Germinal center (tissue), 1 donor: ENCODE measurements around the gene JTB.
A peak's percentile ranks its signal among the peaks of the same experiment; 100 is the strongest.

Source experiments
- DNase-seq: peaks from one replicate; pipeline ENCODE4 v3.0.0; 2012; ENCODE audit warnings: mixed read lengths, low spot score

The JTB gene

GRCh38 chr1:153953859-153954365, 23.6 kb downstream of the JTB start:
- DNase-seq, result no peak

- DNase-seq, result no peak
Measured at GRCh38 chr1:153951801-153952200, 25.7 kb downstream of the JTB start.

- DNase-seq, result no peak
Measured at GRCh38 chr1:153951183-153951582, 26.3 kb downstream of the JTB start.

DNA sequence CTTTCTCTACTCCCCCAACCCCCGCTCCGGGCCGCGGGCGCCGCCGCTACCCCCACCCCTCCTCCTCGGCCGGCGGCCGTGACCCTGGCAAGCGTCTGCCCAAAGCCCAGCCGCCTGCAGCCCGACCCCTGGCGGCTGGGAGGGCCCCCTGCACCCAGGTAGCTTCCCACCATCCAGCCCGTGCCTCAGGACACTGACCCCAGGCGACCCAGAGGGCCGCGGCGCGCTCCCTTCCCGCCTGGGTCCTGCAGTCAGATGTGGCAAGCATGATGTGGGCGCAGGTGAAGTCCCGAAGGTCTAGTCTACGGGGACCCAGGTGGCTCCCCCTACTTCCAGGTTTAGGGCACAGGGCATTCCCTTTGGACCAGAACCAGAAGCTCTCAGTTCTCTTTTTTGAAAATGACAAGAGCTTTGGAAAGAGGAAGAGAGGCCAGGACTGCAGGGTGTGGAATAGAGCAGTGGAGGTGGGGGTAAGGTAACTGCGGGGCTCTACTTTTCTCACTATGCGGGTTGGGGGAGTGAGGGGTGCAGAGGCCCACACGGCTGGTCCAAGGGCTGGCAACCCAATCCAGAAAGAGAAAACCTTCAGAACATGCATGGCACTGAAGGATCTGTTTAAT, 30.7 kb downstream of the JTB start, which contains the start of gene DENND4B:
DENND4B (minus strand) TSS at position 97 of the 620 bp plus-strand sequence. CDS start 2,344 bp downstream, outside the sequence.
- DNase-seq, result peak; percentile 91

DNA sequence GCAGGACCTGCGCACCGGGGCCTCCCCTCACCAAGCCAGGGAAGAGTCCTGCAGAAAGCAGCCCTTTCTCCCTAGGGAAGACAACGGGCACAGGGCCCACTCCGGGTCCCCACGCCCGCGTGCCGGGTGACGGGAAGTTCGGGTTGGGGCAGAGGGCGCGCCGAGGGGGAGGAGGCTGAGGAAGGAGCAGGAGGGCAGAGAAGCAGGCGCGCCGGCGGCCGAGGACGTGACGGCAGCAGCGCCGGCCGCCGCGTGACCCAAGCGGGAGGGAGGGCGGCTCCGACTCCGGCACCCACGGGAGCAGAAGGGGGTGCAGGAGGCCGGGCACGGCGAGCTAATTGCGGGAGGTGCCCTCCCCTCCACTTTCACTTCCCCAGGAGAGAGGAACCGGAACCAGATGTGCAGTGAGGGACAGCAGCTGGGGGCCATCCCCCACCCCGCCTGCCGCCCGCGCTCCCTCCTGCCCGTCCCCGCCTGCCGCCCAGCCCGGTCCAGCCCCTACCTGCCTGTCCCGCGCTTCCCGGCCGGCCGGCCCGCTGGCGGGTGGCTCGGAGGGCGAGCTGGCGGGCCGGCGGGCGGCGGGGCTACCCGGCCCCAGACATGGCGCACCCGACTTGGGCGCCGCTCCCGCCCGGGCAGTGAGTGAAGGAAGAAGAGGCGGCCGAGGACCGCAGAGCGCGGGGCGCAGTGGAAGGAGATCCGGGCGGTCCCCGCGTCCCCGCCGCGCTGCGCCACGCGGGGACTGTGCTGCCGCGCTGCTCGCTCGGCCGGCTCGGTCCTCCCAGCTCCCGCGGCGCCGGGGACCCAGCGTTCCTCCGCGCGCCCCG, 31.5 kb downstream of the JTB start:
- peak; percentile 94 for DNase-seq

DNA sequence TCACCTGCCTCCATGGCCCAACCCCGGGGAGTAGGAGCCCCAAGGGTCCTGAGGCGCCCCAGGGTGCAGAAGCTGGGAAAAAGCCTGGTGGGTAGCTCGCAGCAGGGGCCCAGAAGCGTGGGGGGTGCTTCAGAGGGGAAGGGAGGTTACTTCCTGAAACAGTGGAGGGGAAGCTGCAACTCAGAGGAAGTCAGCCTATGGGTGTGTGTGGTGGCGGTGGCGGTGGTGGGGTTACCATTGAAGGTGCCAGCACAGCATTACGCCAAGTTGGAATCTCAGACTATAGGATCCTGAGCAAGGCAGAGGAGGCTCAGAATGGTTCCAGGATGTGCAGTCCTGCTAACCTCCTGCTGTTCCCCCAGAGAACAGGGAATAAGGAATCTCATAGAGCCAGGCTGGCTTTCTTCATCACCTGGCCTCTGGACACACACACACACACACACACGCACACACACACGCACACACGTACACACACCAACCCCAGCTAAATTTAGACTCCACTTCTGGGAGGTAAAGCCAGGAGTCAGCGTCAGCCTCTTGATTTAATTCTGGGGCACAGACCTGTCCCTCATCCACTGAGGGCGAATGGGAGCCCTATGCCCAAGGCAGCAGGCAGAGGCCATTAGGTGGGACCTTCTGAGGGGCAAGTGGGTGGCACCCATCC, 32.2 kb downstream of the JTB start:
- peak; percentile 87 for DNase-seq

DNA sequence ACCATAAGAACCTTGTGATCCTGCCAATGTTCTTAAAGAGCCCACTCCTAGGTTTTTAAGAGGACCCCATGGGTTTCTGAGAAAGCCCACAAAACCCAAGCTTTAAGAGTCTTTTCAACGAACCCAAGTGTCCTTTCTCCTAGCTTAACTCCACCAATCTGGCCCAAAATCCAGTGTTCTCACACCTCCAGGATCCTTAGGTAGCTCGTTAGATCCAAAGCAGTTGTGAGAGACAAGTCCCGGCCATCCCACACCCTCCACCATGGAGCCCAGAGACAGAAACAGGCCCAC, 32.7 kb downstream of the JTB start:
- no peak for DNase-seq

DNA sequence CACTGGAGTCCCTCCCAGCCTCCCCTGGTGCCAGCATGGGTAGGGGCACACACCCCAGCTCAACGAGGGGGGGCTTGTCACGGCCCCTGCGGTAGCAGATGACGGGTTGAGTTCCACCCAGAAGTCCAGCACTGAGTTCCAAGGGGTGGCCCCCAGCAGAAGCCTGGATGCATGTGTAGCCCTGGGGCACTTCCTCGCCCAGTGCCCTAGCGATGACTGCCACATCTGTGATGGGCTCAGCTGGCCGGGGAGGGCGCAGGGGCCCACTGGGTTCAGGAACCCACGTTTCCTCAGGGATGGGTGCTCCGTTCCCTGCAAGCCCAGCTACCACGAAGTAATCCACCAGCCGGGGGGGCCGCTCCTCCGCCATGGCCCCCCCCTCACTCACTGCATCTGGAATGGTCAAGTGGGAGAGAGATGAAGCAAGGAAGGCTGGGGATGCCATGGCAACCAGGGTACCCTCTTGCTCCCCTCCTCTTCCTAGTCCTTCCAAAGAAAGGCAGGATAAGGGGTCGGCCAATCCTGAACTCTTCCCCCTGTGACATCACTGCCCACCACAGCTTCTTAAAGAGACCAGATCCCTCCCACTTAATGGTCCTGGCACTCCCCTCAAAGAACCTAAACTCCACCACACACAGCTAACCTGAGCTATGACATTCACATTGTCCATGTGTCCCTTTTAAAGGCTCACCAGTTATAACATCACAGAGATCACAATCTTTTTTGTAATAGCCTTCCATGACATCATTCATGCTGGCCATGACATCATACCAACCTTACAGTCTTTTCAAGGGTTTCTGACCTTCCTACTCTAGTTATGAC, 33.3 kb downstream of the JTB start:
- DNase-seq, result no peak

DNA sequence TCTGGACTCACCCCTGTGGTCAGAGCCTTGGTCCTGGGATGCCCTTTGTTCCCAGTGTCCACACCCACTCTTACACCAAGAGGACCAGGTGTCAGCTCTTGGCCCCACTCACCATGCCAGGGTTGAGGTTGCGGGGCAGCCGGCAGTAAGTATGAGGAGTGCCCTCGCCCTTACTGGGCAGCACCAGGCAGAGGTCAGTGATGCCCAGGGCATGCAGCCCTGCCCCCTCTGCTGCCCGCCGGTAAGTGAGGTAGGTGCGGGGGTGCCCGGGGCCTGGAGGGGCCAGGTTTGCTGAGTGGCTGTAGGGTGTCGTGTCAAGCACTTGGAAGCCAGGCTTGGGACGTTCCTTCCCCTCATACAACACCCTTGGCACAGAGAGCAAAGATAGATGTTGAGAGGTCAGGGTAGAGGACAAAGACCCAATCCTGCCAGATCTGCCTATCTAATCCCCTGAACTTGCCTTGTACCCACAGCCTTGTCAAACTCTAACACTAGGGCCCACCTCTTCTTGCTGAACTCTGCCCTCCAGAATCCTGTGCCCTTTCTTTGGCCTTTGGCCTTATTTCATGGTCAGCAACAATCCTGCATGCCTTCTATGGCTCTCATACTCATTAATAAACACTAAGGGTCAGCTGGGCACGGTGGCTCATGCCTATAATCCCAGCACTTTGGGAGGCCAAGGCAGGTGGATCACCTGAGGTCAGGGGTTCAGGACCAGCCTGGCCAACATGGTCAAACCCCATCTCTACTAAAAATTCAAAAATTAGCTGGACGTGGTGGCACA, 34.5 kb downstream of the JTB start:
- no peak for DNase-seq

- DNase-seq, result no peak
Measured at GRCh38 chr1:153941826-153942725, 35.4 kb downstream of the JTB start.

GRCh38 chr1:153940756-153941155, 36.7 kb downstream of the JTB start:
- DNase-seq, result no peak

GRCh38 chr1:153939476-153939875, 38.0 kb downstream of the JTB start:
- no peak for DNase-seq

DNA sequence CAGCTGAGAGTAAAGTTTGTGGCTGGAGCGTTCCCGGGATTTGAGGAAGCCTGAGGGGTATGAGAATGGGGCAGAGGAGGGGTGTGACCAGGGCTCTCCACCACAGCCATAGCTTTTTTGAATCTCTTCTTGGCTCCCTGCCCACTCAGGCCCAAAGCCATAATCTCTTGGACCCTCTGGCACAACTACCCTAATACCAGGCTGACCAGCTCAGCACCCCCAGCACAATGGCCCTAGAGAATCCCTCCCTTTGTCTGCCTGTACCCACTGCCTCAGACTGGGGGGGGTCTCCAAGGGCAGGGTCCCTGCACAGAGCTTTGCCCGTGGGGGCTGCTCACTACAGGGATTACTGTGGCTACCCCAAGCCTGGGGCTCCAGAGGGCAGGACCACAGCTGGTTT, 38.5 kb downstream of the JTB start:
- no peak for DNase-seq

DNA sequence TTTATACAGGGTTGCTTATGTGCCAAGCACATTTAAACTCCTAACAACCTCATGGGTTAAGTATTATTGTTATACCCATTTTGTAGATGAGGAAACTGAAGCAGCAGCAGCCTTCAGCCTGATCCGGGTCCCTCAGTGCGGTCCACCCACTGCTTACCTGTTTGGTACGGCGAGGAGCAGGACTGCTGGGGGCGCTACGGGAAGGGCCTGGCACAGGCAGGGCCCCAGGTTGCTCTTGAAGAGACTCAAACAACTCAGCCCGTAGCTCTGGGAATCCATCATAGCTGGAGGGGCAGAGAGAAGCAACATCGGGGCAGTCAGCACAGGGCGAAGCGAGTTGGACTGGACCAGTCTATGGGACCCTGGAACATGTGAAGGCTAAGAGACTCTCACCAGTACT, 40.1 kb downstream of the JTB start:
- no peak for DNase-seq

DNA sequence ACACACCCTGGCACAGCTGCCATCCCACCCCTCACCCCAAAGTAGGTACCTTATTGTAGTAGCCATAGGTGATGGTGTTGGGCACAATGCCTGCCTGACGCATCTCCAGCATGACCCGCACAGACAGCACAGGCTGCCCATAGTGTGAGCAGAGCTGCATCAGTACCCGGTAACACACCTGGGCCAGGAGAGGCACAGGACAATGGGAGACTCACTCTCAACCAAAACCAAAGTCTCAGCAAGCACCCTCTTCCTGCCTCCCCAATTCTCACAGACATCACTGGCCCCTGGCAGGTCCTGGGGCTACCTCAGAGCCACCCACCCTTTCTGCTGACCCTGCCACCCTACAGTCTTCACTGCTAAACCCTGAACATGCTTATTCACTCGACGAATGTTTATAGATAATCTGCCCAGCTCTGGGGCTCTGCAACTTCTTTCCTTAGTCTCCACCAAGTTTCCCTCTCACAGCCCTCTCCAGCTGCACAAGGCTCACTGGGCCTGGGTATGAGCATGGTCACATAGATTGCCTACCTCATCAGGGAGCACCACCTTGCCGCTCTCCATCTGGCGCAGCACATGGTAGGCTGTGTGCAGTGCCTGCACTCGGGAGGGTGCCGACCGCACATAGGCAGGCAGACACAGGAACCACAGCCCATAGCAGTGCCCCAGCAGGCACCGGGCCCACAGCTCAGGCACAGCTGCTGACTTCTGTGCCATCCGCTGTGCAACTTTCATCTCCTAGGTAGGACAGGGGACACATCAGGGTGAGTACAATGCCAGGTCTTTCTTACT, 41.3 kb downstream of the JTB start:
- DNase-seq, result no peak

DNA sequence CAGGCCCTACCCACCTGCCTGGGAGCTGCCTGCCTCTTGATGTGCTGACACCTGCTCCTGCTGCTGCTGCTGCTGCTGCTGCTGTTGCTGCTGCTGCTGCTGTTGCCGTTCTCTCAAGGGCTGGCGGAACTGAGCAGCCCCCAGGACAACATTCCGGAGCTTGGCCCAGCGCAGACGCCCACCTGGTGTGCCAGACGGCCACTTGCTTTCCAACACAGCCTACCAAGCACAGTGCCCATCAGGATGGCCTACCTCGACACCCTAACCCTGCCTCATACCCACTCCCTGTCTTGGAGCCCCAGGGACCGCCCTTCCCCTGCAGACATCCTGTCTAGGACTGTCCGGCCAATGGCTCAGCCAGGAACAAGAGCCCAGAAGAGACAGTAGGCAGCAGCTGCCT, 42.7 kb downstream of the JTB start:
- no peak for DNase-seq

DNA sequence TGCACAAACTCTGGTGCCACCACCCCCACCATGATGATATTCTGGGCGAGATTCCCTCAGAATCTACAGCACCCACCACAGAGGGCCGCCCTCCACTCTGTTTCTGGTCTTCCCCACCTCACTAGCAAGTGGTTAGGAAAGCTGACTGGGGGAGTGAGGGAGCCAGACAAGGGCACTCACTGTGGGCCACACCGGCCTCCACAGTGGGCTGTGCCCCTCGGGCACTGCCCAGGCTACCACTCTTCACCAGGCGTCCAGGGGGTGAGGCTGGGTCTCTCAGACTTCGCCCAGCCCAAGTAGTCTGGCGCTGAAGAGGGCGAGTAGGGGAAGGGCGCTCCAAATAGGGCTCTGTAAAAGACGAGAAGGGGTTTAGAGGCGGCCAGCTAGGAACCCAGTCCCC, 43.5 kb downstream of the JTB start:
- no peak for DNase-seq

- no peak for DNase-seq
Measured at GRCh38 chr1:153933430-153933829, 44.0 kb downstream of the JTB start.
